Epithelial cell of proximal tubule (primary cell): ENCODE data around the gene TAGLN2. TPM values are rescaled to one million over a fixed set of nuclear protein-coding genes. Genes with fewer than 3 reads are reported as not detected.

Source experiments
- DNase-seq: peaks from one replicate; pipeline ENCODE4 v3.0.0-alpha.2; 2011; ENCODE audit warnings: low read depth
- H3K4me3 ChIP-seq: 2 replicates; pipeline ENCODE4 v1.5.1; 2011; ENCODE audit warnings: low read depth, mild to moderate bottlenecking, low read length
- CTCF ChIP-seq: conservative IDR thresholded peaks from 2 replicates; pipeline ENCODE4 v1.5.1; 2012; ENCODE audit warnings: low read depth, mild to moderate bottlenecking, low read length
- total RNA-seq: library from RNA; depleted of rRNA; stranded (reverse); fragments of >200 nt; gene quantifications from 2 replicates; pipeline ENCODE4 v1.2.3, GENCODE V29; 2015

The TAGLN2 gene
- total RNA-seq, 1 donor from 2014 or later: 584 TPM

DNA sequence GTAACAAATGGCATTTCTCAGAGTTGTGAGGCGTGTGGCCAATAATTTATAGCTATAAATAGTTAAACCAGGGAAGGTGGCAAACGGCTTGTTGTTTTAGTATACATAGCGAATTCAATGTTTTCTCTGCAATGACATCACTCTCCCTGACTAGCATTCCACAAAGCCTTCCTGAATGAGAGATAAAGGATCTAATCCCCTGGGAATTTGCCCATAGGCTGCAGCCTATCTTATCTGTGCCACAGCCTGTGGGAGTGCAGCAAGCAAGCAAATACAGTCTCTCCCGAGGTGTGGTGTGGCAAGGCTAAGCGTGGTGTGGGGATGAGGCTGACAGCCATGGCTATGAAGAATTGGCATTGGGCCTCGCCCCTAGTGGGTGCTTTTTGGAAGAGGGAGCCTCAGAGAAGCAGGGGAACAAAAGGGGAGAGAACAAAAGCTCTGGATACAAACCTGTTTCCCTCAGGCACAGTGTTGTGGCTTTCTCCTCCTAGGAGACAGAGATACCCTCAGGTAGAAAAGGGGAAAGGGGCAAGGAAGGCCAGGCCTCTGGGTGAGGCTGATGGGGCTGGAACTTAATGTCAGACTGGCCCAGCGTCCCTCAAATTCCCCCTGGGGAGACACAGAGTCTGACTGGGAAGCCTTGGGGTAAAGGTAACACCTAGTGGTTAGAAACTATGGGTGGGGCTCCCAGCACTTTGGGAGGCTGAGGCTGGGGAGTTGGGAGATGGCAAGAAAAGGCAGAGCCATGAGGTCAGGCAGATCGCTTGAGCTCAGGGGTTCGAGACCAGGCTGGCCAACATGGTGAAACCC is 8.9 kb downstream of the TAGLN2 start:
- H3K4me3 ChIP-seq: no peak overlapping the region
- no peak for TF ChIP-seq CTCF
- no peak for DNase-seq

DNA sequence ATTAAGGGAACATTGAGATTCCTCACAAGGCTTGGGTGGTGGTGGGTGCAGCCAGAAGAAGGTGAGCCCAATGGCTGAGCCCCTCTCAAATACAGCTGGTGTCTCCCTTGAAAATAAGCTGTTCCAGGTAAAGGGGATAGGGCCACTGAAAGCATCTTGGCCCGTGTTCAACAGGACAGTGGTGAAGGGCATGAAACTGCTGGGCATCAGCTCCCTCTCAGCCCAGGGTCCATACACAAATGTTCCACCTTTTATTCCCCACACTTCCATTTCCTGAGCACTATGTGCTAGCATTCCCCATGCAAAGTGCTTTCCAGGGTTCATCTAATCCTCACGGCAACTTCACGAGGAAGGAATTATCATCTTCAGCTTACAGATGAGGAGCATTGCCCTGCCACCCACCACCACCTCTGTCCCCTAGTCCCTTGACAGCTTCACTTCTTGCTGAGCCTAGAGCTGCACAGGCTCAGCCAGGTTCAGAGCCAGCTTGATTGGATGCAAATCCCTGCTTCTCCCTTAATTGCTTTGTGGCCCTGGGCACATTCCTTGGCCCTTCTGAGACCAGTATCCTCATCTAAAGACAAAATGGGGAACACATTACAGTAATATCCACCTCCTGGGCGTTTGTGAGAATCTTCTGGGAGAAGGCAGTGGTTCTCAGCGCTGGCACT is 9.6 kb downstream of the TAGLN2 start:
- TF ChIP-seq CTCF: no peak
- no peak for DNase-seq
- no peak overlapping the region for H3K4me3 ChIP-seq

DNA sequence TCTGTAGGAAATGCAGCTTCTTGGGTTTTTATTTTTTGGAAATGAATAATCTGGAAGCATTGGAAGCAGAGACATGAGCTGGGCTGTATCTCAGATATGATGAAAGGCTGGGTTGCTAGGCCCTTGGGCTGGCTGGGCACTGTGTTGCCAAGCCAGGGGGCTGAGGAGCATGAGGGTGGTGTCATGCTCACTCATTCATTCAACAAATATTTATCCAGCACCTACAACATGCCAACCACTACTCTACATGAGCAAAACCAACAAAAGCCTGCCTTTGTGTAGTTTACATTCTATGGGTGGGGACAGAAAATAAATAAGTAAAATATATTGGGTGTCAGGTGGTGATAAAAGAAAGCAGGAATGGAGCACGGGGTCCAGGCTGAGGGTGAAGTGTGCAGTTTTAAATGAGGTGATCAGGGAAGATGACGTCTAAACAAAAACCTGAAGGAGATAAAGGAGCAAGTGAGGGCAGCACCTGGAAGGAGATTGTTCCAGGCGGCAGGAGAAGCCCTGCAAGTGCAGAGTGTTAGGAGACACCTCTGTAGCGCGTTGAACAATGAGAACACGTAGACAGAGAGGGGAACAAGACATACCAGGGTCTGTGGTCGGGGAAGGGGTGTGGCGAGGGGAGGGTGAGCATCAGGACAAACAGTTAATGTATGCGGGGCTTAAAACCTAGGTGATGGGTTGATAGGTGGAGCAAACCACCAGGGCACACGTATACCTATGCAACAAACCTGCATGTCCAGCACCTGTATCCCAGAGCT is 10.9 kb downstream of the TAGLN2 start:
- no peak for TF ChIP-seq CTCF
- no peak overlapping the region for H3K4me3 ChIP-seq
- DNase-seq: no peak

GRCh38 chr1:159913451-159914192 is 11.7 kb downstream of the TAGLN2 start:
- TF ChIP-seq CTCF: no peak
- no peak overlapping the region for H3K4me3 ChIP-seq
- DNase-seq: no peak

GRCh38 chr1:159911326-159912070 is 13.8 kb downstream of the TAGLN2 start:
- no peak overlapping the region for H3K4me3 ChIP-seq
- DNase-seq: no peak
- TF ChIP-seq CTCF: no peak
